ENCODE measurements around the gene A1CF.

Gene A1CF

DNA sequence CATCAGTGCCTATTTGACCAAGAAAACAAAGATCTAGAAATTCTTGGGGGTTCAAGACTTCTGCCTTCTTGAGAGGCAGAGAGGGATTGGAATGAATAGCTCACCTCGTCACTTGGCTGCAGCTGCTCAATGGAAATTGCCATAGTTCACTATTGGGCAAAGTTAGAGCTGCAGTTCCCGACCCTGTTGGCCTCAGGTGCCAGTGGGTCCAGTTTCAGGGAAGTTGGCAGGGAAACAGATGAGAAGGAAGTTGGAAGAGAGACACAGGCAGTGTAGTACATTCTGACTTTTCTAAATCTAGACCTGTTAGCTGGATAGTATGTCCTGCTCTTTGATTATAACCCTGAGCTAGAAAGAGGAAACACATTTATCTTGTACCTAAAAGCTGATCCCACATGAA, 19.1 kb downstream of the A1CF start:
- FAIRE-seq (no peak), DNase-seq (ENCODE audit: extremely low spot score, insufficient read length, low read depth) (no peak)

DNA sequence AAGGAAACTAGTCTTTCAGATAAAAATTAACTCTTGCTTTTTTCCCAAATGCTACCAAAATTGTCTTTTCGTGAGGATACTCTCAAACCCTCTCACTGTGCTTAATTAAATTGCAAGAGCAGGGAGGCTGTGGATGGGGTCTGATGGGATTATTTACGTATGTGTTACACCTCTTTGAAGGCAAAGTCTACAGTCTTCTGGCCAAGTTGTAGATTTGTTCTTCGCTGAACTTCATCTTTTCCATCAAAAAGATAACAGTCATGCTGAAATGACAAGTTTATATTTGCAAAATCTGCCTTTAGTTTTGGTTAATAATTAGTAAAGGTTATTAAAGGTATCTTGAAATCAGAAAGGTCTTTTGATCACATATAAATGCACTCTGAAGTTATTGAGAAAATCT, 22.7 kb downstream of the A1CF start:
- DNase-seq (ENCODE audit: extremely low spot score, insufficient read length, low read depth), result no peak
- no peak for FAIRE-seq

DNA sequence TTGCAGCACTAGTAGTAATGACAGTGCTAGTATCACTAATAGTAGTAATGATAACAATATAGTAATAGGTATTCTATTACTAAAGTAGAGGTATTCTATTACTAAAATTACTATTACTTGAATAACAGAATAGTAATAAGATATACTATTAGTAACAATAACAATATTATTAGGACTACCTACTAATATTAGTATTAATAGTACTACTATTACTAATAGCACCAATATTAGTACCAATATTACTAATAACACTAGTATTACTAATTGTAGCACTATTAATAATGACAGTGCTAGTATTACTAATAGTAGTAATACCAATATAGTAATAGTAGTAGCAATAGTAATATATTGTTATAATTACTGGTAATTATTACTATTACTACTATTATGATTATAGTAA, 24.1 kb downstream of the A1CF start:
- DNase-seq (ENCODE audit: extremely low spot score, insufficient read length, low read depth), result no peak
- no peak for FAIRE-seq

DNA sequence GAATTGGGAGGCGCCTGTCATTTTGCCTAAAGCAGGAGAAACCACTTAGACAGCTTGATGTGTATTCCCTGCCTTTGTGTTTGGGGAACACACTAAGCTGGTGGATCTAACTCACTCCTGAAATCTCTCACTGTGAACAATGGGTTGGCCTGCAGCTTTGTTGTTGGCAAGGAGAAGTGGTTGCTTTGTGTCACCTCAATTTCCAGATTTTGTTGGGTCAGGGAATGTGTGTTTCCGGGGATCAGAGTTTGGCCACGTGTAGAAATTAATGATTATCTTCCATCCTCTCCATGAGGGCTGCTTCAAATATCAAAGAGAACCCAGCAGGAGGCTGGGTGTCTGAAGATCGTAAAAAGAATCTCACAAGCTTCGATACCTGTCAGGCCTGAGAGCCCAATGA, 27.8 kb downstream of the A1CF start:
- FAIRE-seq, result no peak
- DNase-seq (ENCODE audit: extremely low spot score, insufficient read length, low read depth), result no peak

DNA sequence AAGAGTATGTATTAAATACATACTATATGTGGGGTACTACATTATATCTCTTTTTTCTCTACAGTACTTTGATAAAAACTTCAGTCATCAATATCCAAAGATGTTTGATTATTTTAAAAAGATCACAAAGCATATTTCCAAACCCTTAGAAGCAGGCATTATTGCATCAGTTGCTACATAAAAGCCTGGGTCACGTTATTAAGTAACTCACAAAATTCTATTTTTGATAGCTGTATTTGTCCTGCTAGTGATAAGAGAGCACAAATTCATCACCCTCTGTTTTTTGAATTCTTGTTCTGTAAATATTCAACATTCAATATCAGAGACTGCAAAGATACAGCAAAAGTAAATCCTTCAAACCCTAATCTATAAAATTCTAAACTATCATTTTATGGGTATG, 30.0 kb downstream of the A1CF start:
- FAIRE-seq, result no peak
- DNase-seq (ENCODE audit: extremely low spot score, insufficient read length, low read depth), result no peak

DNA sequence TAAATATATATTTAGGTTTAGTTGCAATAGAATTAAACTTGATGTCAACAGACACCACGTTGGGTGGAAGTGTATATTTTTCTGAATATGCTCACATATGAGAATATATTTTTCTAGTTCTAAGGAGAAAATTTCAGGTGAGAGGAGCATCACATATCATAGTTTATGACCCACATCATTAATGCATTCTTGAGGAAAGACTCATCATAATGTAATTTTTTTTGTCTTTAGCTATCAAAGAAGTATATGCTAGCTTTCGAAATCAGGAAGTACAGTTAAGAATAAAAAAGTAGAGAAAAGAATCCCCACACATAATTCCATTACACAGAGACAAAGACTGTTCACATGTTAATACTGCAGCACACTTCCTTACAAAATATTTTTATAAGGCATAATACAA, 30.4 kb downstream of the A1CF start:
- no peak for DNase-seq (ENCODE audit: extremely low spot score, insufficient read length, low read depth)
- no peak for FAIRE-seq

DNA sequence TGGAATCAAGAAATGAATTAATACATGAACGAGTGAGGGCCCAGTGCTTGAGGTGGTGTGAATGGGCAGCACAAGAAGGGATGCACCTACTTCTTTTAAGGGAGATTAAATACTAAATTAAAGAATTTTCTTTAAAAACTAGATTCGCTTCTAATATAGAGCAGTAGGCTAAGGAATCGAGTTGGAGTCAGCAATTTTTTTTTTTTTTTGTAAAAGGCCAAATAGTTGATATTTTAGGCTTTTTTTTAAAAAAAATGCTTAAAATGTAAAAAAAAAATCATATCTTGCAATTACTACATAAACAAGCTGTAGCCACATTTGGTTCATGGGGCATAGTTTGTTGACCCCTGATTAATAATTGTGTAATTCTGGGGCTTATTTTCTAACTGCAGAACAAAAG, 31.9 kb downstream of the A1CF start:
- FAIRE-seq, result no peak
- no peak for DNase-seq (ENCODE audit: extremely low spot score, insufficient read length, low read depth)

DNA sequence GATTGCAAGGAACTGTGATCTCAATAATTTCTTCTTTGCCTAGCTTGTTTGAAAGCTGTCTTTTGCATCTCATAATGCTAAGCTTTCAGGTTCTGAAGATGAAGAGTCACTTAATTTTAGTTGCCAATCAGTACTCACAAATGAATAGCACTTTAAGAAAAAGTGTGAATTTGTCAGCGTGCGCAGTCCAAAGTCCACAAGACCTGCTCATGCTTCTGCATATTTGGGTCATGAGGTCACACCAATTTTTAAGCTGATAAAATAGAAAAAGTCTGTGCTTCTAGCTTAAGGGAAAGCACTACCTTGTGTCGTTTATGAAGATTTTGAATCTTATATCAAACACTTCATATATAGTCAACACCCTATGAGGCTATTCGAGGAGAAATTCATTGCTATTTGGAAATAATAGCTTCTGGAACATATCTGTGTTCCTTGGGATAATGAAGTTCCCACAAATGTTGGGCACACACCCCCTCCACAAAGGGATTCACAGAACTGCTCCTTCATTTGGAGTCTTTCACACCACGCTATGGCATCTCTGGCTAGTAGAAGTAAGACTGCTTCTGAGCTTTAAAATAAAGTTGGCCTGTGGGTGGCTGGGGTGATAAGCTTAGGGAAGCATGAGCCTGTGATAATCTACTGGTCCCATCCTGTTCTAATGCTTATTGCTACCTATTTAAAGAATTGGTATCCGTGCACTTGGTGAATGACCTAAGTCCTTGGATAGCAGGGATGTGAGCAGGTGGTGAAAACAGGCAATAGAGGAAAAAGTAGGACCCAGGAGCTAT, 33.3 kb downstream of the A1CF start:
- DNase-seq (ENCODE audit: extremely low spot score, insufficient read length, low read depth), result no peak
- FAIRE-seq, result no peak

DNA sequence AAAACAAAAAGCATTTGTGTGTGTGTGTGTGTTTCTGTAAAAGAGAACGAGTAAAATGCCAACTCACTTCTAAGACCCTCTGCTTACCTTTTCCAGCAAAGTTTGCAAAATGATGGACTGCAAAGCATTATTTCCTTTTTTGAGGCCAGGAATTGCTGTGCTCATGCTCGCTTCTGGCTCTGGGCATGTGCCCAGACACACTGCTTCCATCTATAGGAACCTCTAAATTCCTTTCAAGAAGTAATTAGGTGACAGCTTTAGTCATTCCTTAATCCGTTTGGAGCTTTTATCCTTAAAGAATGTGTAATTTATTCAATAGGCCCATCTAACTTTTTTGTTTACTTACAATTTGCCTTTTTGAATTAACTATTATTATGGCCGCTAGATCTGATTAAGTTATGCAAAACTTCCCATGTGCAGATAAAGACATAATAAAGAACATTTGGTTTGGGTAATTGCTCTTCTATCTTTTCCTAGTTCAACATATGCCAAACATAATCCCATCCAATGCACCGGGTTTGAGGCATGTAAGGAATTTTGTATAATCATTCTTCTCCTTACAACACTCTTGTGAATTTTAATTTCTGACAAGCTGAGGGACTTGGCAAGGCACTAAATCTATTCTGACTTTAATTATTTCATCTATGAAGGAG, 34.7 kb downstream of the A1CF start:
- no peak for DNase-seq (ENCODE audit: extremely low spot score, insufficient read length, low read depth)

DNA sequence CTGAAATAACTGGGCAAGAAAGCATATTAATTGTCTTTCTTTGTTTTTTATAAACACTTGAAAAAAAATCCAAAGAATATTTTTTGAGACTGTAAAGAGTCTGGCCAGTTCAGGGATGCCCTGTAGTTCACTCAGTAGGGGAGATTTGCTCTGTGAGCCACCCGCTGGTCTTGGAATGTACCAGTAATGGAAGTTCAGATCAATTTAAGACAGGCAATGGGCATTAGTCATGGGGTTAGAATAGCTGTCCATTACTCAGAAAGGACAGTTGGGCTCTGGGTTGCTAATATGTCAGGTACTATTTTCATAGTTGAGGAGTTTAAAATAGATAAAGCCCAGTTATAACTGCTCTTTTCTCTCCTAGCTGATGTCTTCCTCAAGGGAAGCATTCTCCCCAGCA, 38.7 kb downstream of the A1CF start:
- DNase-seq (ENCODE audit: extremely low spot score, insufficient read length, low read depth), result no peak
- FAIRE-seq, result no peak

More for the DNA sequence above, 34.7 kb downstream of the A1CF start:
- no peak for FAIRE-seq

DNA sequence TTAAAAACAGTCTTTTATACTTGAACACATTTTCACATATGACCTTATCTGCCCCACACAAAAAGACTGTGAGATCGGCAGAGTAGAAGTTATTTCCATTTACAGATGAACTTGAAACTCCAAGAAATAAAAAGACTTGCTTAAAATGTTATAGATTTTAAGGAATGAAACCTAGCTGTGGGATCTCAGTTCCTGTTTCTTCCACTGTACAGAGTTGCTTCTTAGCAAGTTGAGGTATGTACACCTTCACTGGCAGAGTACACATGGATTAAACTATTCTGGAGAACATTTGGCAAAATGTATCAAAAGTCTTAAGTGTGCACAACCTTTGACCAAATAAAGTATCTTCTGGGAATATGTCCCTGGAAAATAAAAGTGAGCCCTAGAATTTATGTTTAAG, 48.3 kb downstream of the A1CF start:
- FAIRE-seq (no peak), DNase-seq (ENCODE audit: extremely low spot score, insufficient read length, low read depth) (no peak)

DNA sequence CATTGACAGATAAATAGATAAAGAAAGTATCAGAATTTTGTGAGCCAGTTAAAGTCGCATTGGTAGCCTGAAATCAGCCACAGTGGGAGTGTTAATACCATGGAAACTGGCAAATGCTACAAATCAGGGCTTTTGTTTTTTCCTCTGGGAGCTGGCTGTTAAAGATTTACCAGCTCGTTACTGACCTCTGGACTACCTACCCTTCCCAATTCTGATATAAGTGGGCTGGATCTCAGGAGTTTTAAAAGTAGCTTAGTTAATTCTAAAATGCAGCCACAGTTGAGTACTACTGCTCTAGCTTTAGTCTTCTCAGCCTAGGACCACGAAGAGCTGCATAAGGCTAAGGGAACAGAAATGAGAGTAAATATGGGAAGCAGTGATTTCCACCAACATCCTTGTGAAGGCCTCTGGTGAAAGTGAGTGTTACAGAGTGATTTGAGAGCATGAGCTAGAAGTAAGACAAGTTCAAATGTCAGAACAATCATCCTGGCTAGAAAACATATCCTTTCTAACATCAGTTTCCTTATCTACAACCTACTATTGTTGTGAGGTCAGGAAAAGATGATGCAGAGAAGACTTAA, 53.2 kb downstream of the A1CF start:
- DNase-seq (ENCODE audit: extremely low spot score, insufficient read length, low read depth), result no peak
- no peak for FAIRE-seq

DNA sequence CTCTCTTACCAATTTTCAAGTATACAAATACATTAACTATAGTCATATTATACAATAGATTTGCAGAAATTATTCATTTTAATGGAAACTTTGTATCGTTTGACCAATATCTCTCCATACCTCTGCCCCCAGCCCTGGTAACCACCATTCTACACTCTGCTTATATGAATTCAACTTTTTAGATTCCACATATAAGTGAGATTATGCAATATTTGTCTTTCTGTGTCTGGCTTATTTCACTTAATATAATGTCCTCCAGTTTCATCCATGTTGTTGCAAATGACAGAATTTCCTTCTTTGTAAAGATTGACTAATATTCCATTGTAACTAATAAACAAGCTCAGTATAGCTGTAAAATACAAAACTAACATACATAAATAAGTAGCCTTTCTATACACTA, 55.4 kb downstream of the A1CF start:
- no peak for DNase-seq (ENCODE audit: extremely low spot score, insufficient read length, low read depth)
- no peak for FAIRE-seq

DNA sequence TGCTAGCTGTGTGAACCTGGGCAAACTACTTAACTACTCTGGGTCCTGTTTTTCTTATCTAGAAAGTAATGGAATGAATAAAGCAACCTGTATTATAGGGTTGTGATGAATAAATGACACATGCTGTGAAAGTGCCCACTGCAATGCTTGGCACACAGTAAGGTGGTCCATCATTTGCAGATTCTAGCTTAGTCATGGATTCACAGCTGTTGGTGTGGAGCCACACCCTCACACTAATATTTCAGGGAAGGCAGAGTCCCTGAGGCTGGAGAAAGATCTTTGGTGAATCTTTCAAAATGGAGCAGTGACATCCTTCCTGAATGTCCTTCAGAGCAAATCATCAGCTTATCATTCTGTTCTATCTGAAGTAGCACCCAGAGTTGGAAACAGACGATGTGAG, 60.6 kb downstream of the A1CF start:
- no peak for DNase-seq (ENCODE audit: extremely low spot score, insufficient read length, low read depth)
- FAIRE-seq, result no peak

DNA sequence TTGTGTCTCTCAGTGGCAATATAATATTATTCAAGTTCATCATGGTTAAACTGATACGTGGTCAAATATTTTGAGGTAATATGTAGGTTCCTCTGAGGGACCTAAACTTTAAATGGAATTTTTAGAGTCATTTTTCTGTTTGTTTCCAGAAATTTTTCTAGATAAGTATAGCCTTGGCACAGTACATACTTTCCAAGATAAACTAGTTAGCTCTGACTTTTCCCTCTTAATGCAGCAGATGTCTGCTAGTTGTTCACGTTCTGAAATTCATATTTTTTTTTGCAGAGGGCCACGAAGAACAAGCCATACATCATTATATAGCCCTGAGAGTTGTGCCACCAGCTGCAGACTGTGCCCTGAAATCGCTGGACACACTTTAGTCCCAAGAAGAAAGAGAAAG, 61.6 kb downstream of the A1CF start:
- no peak for DNase-seq (ENCODE audit: extremely low spot score, insufficient read length, low read depth)
- FAIRE-seq, result no peak

DNA sequence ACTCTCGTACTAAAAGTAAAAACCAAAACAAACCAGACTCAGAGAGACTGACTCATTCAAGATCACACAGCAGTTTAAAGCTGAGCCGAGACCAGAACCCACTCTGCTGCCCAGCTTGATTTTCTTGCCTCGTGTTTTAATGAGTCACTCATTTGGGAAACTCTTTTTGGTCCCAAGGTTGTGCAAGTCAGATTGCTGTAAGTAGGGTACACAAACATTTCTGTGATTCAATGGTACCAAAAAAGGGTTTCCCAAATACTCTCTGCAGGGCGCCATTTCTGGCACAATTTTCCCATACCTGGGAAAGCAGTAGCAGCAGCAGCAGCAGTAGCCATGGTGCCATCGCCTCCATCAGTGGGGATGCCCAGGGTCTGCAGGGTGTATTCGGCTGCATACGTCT, 75.8 kb downstream of the A1CF start:
- no peak for FAIRE-seq
- no peak for DNase-seq (ENCODE audit: extremely low spot score, insufficient read length, low read depth)

DNA sequence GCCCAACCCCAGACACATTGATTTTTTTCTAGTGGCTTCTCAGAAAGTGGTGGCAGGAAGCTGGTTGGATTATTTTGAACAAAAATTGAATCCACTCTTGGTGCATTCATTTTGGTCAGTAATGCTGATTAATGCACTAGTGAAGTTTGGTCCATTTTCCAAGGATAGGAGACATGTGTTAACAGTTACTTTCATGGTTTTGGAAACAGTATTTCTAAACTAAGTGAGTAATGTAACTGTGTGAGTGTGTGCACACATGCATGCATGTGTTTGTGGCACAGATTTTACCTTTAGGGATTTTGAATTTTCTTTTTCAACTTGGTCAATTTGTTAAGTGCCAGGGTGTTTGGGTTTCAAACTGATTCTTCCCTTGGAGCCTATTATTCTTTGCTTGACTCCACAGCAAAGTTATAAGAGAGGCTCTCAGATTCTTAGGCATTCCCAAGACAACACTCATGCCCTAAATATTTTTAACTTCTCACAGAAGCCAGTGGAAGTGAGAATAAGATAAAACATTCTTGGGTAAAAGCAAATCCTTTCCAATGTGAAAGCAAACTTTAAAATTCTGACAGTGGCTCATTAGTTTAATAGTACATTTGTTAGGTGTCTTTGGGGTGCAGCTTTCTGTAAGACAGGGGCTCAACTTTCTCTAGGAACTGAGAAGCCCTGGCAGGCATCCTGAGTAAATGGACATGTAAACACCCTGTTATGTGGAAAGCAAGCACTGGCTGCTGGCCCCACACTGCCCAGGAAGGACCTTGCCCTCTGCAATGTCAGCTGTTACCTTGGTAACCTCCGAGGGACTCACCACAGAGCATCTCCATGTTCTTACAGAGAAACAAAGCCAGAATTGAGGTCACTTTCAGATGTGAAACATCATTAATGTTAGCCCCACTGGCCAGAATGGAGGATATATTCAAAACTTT, 77.3 kb downstream of the A1CF start:
- DNase-seq (ENCODE audit: extremely low spot score, insufficient read length, low read depth), result no peak
- FAIRE-seq, result no peak

DNA sequence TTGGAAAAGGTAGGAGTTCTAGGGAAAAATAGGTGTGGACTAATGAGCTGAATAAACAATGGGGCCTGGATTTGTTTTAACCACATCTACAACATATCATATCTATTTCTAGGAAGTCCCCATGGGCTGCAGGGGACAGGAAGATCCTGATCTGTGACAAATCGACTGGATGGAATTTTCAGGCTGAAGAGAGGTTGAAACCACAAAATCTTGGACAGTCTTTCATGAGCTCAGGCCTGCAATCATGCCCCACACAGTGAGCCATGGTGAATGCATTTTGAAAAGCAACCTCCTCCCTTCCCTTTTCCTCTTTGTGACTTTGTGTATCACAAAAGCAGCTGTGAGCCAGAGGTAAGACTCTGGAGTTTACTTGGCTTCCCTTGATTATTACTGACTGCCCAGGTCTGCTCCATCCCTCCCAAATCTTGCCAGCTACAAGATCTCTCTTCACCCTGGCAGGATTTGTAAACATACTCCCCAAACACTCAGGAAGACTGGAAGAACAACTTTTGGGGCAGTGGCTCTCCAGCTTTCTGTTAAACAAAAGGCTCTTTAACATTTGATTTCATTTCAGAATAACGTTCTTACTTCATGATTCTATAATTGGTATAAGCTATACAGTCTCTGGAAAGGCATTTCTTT, 79.3 kb downstream of the A1CF start:
- DNase-seq (ENCODE audit: extremely low spot score, insufficient read length, low read depth) (no peak), FAIRE-seq (no peak)

DNA sequence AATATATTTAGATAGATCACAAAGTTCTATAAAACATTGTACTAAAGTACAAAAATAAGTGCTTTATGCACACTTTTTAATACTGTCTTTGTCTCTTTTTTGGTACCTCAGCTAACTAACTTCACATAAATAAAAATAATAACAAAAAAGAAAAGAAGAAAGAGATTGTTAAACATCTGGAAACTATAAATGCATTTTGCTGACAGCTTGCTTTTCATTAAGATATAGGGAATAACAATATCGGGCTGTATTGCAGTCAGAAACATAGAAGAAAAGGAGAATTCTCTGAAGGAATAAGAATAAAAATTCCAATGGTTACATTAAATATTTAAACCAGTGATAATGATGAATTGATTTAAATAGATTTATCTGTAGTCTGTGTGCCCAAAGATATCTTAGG, 85.8 kb downstream of the A1CF start:
- DNase-seq (ENCODE audit: extremely low spot score, insufficient read length, low read depth), result no peak
- no peak for FAIRE-seq

DNA sequence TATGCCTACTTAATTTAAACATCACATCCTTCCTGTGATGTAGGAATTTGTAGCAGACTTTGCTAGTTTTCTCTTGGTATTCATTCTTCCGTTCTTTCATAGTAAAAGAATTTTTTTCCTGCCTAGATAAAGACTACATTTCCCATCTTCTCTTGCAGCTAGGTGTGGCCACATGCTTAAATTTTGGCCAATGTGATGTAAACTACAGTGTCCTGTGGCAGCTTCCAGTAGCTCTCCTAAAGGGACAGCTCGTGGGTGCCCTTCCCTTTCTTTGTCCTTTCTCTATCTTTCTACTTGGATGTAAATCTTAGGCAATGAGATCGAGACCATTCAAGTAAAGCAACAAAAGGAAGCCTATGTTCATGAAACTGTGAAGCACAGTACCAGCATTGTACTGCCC, 87.1 kb downstream of the A1CF start:
- DNase-seq (ENCODE audit: extremely low spot score, insufficient read length, low read depth) (no peak), FAIRE-seq (no peak)

Data from GM18507 (cell line).